HepG2 (cell line): Measurements from ENCODE around the gene ZNF433. TPM values are rescaled to one million over a fixed set of nuclear protein-coding genes. Genes with fewer than 3 reads are reported as not detected.

Source experiments
- ARNT2 ChIP-seq: sonication (generic); formaldehyde crosslinking; IDR thresholded peaks from 2 replicates; pipeline ENCODE4 v1.8.0; 2022; ENCODE audit warnings: mild to moderate bottlenecking, low read depth, missing genetic modification reagents, moderate library complexity
- CC2D1A ChIP-seq: sonication (generic); formaldehyde crosslinking; IDR thresholded peaks from 2 replicates; pipeline ENCODE4 v1.8.1; 2023; ENCODE audit warnings: mild to moderate bottlenecking, missing genetic modification reagents
- E2F1 ChIP-seq: sonication (generic); formaldehyde crosslinking; IDR thresholded peaks from 2 replicates; pipeline ENCODE4 v1.5.0; 2020; ENCODE audit warnings: missing genetic modification reagents
- EZH2 ChIP-seq: conservative IDR thresholded peaks from 2 replicates; pipeline ENCODE4 v1.6.1; 2012; ENCODE audit warnings: mild to moderate bottlenecking, low read depth, low read length, moderate library complexity
- FOSL1 ChIP-seq: sonication (generic); formaldehyde crosslinking; IDR thresholded peaks from 2 replicates; pipeline ENCODE4 v1.9.0; 2021; ENCODE audit warnings: missing genetic modification reagents, borderline replicate concordance
- HHEX ChIP-seq: IDR thresholded peaks from 2 replicates; pipeline ENCODE4 v1.6.1; 2016; ENCODE audit warnings: control low read depth
- HMGXB4 ChIP-seq, 2 experiments: sonication (generic) in 1 of 2; formaldehyde crosslinking in 1 of 2; IDR thresholded peaks; 2 replicates each; pipeline versions ENCODE4 v1.4.0 to v1.6.1; 2018 to 2020; ENCODE audit warnings: missing genetic modification reagents in 2 of 2, borderline replicate concordance in 1 of 2, low read depth in 1 of 2, mild to moderate bottlenecking in 1 of 2, missing biosample characterization in 1 of 2
- HNF4G ChIP-seq, 2 experiments: sonication (generic) in 1 of 2; formaldehyde crosslinking in 1 of 2; IDR thresholded peaks; 2 replicates each; pipeline versions ENCODE4 v1.4.0 to v1.6.1; 2011 to 2020; ENCODE audit warnings: borderline replicate concordance in 2 of 2, low read depth in 2 of 2, mild to moderate bottlenecking in 2 of 2, low read length in 1 of 2, missing genetic modification reagents in 1 of 2, moderate library complexity in 1 of 2
- JUN ChIP-seq: sonication (generic); formaldehyde crosslinking; IDR thresholded peaks from 2 replicates; pipeline ENCODE4 v1.4.0; 2020; ENCODE audit warnings: mild to moderate bottlenecking, missing genetic modification reagents
- JUND ChIP-seq: sonication (generic); formaldehyde crosslinking; IDR thresholded peaks from 2 replicates; pipeline ENCODE4 v1.8.0; 2022; ENCODE audit warnings: mild to moderate bottlenecking, missing genetic modification reagents
- KDM3A ChIP-seq: IDR thresholded peaks from 2 replicates; pipeline ENCODE4 v1.6.1; 2018; ENCODE audit warnings: low read depth, missing compliant biosample characterization
- KLF13 ChIP-seq: sonication (generic); formaldehyde crosslinking; IDR thresholded peaks from 2 replicates; pipeline ENCODE4 v1.4.0; 2020; ENCODE audit warnings: mild to moderate bottlenecking, missing genetic modification reagents
- MIER2 ChIP-seq: IDR thresholded peaks from 2 replicates; pipeline ENCODE4 v1.6.1; 2016; ENCODE audit warnings: missing biosample characterization, missing genetic modification reagents
- NFYC ChIP-seq: IDR thresholded peaks from 2 replicates; pipeline ENCODE4 v1.6.1; 2016; ENCODE audit warnings: missing genetic modification reagents, missing compliant biosample characterization
- RBM22 ChIP-seq: fragments of 200-400 bp; formaldehyde crosslinking; optimal IDR thresholded peaks from 2 replicates; pipeline ENCODE3; 2017; ENCODE audit warnings: mild to moderate bottlenecking, low read length, moderate library complexity
- RFX1 ChIP-seq: fragments of 450-650 bp; IDR thresholded peaks from 2 replicates; pipeline ENCODE4 v1.6.1; 2017
- RFX5 ChIP-seq: IDR thresholded peaks from 2 replicates; pipeline ENCODE4 v1.6.1; 2011; ENCODE audit warnings: low read depth, low read length, improper control_type of control experiment
- SIN3B ChIP-seq: fragments of 150-350 bp; IDR thresholded peaks from 2 replicates; pipeline ENCODE4 v1.6.1; 2014; ENCODE audit warnings: low read length
- SRSF1 ChIP-seq: fragments of 200-400 bp; formaldehyde crosslinking; optimal IDR thresholded peaks from 2 replicates; pipeline ENCODE3; 2017; ENCODE audit warnings: mild to moderate bottlenecking, low read depth, low read length, moderate library complexity
- TEAD2 ChIP-seq: sonication (generic); formaldehyde crosslinking; IDR thresholded peaks from 2 replicates; pipeline ENCODE4 v1.9.0; 2021; ENCODE audit warnings: missing genetic modification reagents
- TGIF2 ChIP-seq: IDR thresholded peaks from 2 replicates; pipeline ENCODE4 v1.6.1; 2016; ENCODE audit warnings: control low read depth, missing compliant biosample characterization
- THAP11 ChIP-seq: IDR thresholded peaks from 2 replicates; pipeline ENCODE4 v1.6.1; 2016; ENCODE audit warnings: missing biosample characterization, missing genetic modification reagents
- ZBTB14 ChIP-seq: sonication (generic); formaldehyde crosslinking; IDR thresholded peaks from 2 replicates; pipeline ENCODE4 v1.4.0; 2020; ENCODE audit warnings: missing genetic modification reagents
- ZNF143 ChIP-seq: sonication (generic); formaldehyde crosslinking; IDR thresholded peaks from 2 replicates; pipeline ENCODE4 v1.4.0; 2020; ENCODE audit warnings: missing genetic modification reagents
- ZNF160 ChIP-seq: sonication (generic); formaldehyde crosslinking; IDR thresholded peaks from 2 replicates; pipeline ENCODE4 v1.8.0; 2022; ENCODE audit warnings: mild to moderate bottlenecking, inconsistent platforms, missing genetic modification reagents
- ZNF24 ChIP-seq: fragments of 450-650 bp; IDR thresholded peaks from 2 replicates; pipeline ENCODE4 v1.6.1; 2017; ENCODE audit warnings: antibody characterized with exemption, mild to moderate bottlenecking
- ZNF678 ChIP-seq: sonication (generic); formaldehyde crosslinking; IDR thresholded peaks from 2 replicates; pipeline ENCODE4 v1.4.0; 2020; ENCODE audit warnings: mild to moderate bottlenecking, missing genetic modification reagents
- ZNF850 ChIP-seq: sonication (generic); formaldehyde crosslinking; conservative IDR thresholded peaks from 2 replicates; pipeline ENCODE4 v1.9.0; 2021; ENCODE audit warnings: mild to moderate bottlenecking, missing genetic modification reagents
- polyA plus RNA-seq, 8 experiments: library from polyadenylated mRNA; depleted of rRNA in 3 of 8; stranded (reverse) in 7 of 8; unstranded in 1 of 8; fragments of >200 nt; fragmentation: Illumina TruSeq in 4 of 8; extraction: Trizol in 4 of 8; gene quantifications; 2 replicates each; pipeline versions ENCODE4 v1.2.1 to v1.2.3, GENCODE V29; 2011 to 2016; ENCODE audit warnings: low read depth in 4 of 8, missing spikeins in 1 of 8, mixed read lengths in 1 of 8; ENCODE audit not compliant: insufficient read depth in 1 of 8
- total RNA-seq, 5 experiments: library from RNA; depleted of rRNA; stranded (reverse); fragments of >200 nt; fragmentation: Illumina TruSeq; extraction: Trizol; gene quantifications; 2 replicates each; pipeline ENCODE4 v1.2.3, GENCODE V29; 2016; ENCODE audit warnings: low read depth in 1 of 5

Gene ZNF433
- total and polyA plus RNA-seq, 2 of the 13 experiments (the other 11 are each of a cell fraction or from before 2014, with no cell fraction given), result 1.8 to 4.9 TPM

GRCh38 chr19:12052497-12053169, 17.2 kb upstream of the ZNF433 start, which contains the start of gene ZNF878 (continued):
- TF ChIP-seq RFX5 (peak; percentile 14; the same call in 1 of the 2 replicates), RFX1 (no peak), TEAD2 (CRISPR knock-in tag) (no peak), HMGXB4 (CRISPR knock-in tag; IDR thresholded peaks at IDR 0.05; ENCODE audit: borderline replicate concordance in 1 of 2, low read depth in 1 of 2) (peak; percentile 54 to 82; a peak in 3 of 4 replicates), CC2D1A (CRISPR knock-in tag) (no peak), MIER2 (CRISPR knock-in tag) (0 out of 2 replicates have a peak, but pooled peaks have one; percentile 59), JUN (no peak), E2F1 (CRISPR knock-in tag) (peak; percentile 61), RBM22 (no peak), KDM3A (CRISPR knock-in tag) (0 out of 2 replicates have a peak, but pooled peaks have one; percentile 73), TGIF2 (CRISPR knock-in tag) (peak; percentile 61; the same call in 1 of the 2 replicates), KLF13 (CRISPR knock-in tag) (no peak), HHEX (CRISPR knock-in tag) (no peak), ZNF678 (CRISPR knock-in tag) (peak; percentile 74; the same call in 1 of the 2 replicates), FOSL1 (CRISPR knock-in tag) (no peak), JUND (CRISPR knock-in tag) (peak; percentile 42; the same call in 1 of the 2 replicates), NFYC (CRISPR knock-in tag) (peak; percentile 79), ARNT2 (CRISPR knock-in tag) (no peak; the same call in 1 of the 2 replicates), ZNF24 (no peak), HNF4G (IDR thresholded peaks at IDR 0.05; ENCODE audit: borderline replicate concordance, low read depth, low read length) (0 out of 2 replicates have a peak, but pooled peaks have one; percentile 24), HNF4G (CRISPR knock-in tag; IDR thresholded peaks at IDR 0.05; ENCODE audit: borderline replicate concordance, low read depth) (no peak), ZNF160 (CRISPR knock-in tag) (no peak), SRSF1 (peak; percentile 60), EZH2 (no peak), SIN3B (0 out of 2 replicates have a peak, but pooled peaks have one; percentile 29), THAP11 (CRISPR knock-in tag) (peak; percentile 82), ZNF850 (no peak), ZNF143 (CRISPR knock-in tag) (peak; percentile 43; the same call in 1 of the 2 replicates), ZBTB14 (CRISPR knock-in tag) (0 out of 2 replicates have a peak, but pooled peaks have one; percentile 12)
